ENCODE measurements around the gene XPOT.

Gene XPOT

GRCh38 chr12:64466178-64466577 lies 62.0 kb downstream of the XPOT start:
- Histone ChIP-seq H3K9ac (ENCODE audit: low read depth, low read length) (no peak overlapping the region), H3K4me3 (ENCODE audit: low read depth in 1 of 2, low read length in 2 of 2) (no peak overlapping the region), H3K27me3 (ENCODE audit: insufficient read depth, low read length, poor library complexity) (no peaks in the 10 kb centered on the region), H3K4me2 (ENCODE audit: insufficient read depth, low read length) (no peak overlapping the region), H3K4me1 (ENCODE audit: insufficient read depth, low read length) (no peaks in the 10 kb centered on the region), H3K36me3 (ENCODE audit: insufficient read depth, low read length) (peaks cover 71% of the 10 kb centered on the region), H3K27ac (ENCODE audit: low read length) (no peak overlapping the region), H3K9me3 (ENCODE audit: insufficient read depth, low read length, severe bottlenecking) (no peaks in the 10 kb centered on the region), H4K20me1 (ENCODE audit: insufficient read depth, low read length) (no peaks in the 10 kb centered on the region), H3K79me2 (ENCODE audit: insufficient read depth, low read length) (peaks cover 12% of the 10 kb centered on the region), H2AFZ (ENCODE audit: low read depth, low read length) (no peak overlapping the region)
- no peak for DNase-seq
- TF ChIP-seq EZH2 (IDR thresholded peaks at IDR 0.05; ENCODE audit: borderline replicate concordance, low read depth, low read length, severe bottlenecking) (no peak), CTCF (IDR thresholded peaks at IDR 0.05; ENCODE audit: borderline replicate concordance, extremely low read depth, low read length, poor library complexity, severe bottlenecking) (no peak)
- no peak for ATAC-seq (ENCODE audit: insufficient read depth, low read depth)

- Histone ChIP-seq H3K4me2 (ENCODE audit: insufficient read depth, low read length) (no peak overlapping the region), H3K27ac (ENCODE audit: low read length) (no peak overlapping the region), H2AFZ (ENCODE audit: low read depth, low read length) (no peak overlapping the region), H3K9me3 (ENCODE audit: insufficient read depth, low read length, severe bottlenecking) (no peaks in the 10 kb centered on the region), H3K9ac (ENCODE audit: low read depth, low read length) (no peak overlapping the region), H3K4me3 (ENCODE audit: low read depth in 1 of 2, low read length in 2 of 2) (no peak overlapping the region), H3K36me3 (ENCODE audit: insufficient read depth, low read length) (peaks cover 82% of the 10 kb centered on the region), H4K20me1 (ENCODE audit: insufficient read depth, low read length) (no peaks in the 10 kb centered on the region), H3K79me2 (ENCODE audit: insufficient read depth, low read length) (no peaks in the 10 kb centered on the region), H3K4me1 (ENCODE audit: insufficient read depth, low read length) (no peaks in the 10 kb centered on the region), H3K27me3 (ENCODE audit: insufficient read depth, low read length, poor library complexity) (no peaks in the 10 kb centered on the region)
- no peak for ATAC-seq (ENCODE audit: insufficient read depth, low read depth)
- TF ChIP-seq EZH2 (IDR thresholded peaks at IDR 0.05; ENCODE audit: borderline replicate concordance, low read depth, low read length, severe bottlenecking) (no peak), CTCF (IDR thresholded peaks at IDR 0.05; ENCODE audit: borderline replicate concordance, extremely low read depth, low read length, poor library complexity, severe bottlenecking) (no peak)
- DNase-seq = no peak
These were observed 64.8 kb downstream of the XPOT start for GRCh38 chr12:64468966-64469365.

GRCh38 chr12:64469455-64470142 lies 65.4 kb downstream of the XPOT start:
- TF ChIP-seq EZH2 (IDR thresholded peaks at IDR 0.05; ENCODE audit: borderline replicate concordance, low read depth, low read length, severe bottlenecking) (no peak), CTCF (IDR thresholded peaks at IDR 0.05; ENCODE audit: borderline replicate concordance, extremely low read depth, low read length, poor library complexity, severe bottlenecking) (no peak)
- DNase-seq (no peak), ATAC-seq (ENCODE audit: insufficient read depth, low read depth) (no peak)
- Histone ChIP-seq H3K79me2 (ENCODE audit: insufficient read depth, low read length) (no peaks in the 10 kb centered on the region), H3K9me3 (ENCODE audit: insufficient read depth, low read length, severe bottlenecking) (no peaks in the 10 kb centered on the region), H3K36me3 (ENCODE audit: insufficient read depth, low read length) (peaks cover 83% of the 10 kb centered on the region), H3K4me3 (ENCODE audit: low read depth in 1 of 2, low read length in 2 of 2) (no peak overlapping the region), H2AFZ (ENCODE audit: low read depth, low read length) (no peak overlapping the region), H3K27me3 (ENCODE audit: insufficient read depth, low read length, poor library complexity) (no peaks in the 10 kb centered on the region), H4K20me1 (ENCODE audit: insufficient read depth, low read length) (no peaks in the 10 kb centered on the region), H3K4me1 (ENCODE audit: insufficient read depth, low read length) (no peaks in the 10 kb centered on the region), H3K4me2 (ENCODE audit: insufficient read depth, low read length) (no peak overlapping the region), H3K9ac (ENCODE audit: low read depth, low read length) (no peak overlapping the region), H3K27ac (ENCODE audit: low read length) (no peak overlapping the region)

Data from DND-41 (cell line).